GM04504 (cell line): ENCODE results near the gene OTOF.

Experiments
- DNase-seq: peaks from one replicate; pipeline ENCODE4 v3.0.0-alpha.2; 2012; ENCODE audit warnings: low read depth

The OTOF gene

DNA sequence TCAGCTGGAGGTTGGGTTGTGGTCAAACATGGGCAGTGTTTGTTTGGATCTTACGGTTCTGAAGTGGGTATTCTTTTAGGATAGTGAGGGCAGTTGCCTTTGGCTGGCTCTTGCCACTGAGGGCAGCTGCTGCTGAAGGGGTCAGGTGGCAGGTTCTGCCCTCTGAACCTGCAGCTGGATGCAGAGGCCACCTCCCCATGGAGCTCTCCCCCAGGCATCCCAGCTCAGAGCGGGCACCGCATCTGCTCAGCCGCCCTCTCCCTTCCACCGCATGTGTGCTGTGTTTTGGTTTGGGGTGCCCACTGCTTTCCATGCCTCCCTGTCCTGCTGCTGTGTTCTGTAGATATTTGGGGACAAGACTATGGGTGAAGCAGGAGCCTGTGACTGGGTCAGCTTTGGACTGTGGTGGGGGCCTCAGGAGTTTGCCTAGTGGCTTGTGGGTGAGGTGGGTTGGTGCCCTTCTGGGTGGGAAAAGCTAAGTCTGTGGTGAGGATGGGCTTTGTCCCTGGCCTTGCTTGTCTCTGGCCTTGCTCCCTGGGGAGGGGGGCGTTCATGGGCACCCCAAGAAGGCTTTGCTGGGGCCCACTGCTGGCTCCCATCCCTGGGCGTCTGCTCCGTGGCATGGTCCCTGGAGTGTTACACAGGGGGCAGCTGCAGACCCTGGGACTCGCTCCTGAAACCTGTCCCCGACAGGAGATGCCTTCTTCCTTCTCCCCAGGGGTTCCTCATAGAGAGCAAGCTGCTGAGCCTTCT is 28.5 kb downstream of the OTOF start:
- no peak for DNase-seq

DNA sequence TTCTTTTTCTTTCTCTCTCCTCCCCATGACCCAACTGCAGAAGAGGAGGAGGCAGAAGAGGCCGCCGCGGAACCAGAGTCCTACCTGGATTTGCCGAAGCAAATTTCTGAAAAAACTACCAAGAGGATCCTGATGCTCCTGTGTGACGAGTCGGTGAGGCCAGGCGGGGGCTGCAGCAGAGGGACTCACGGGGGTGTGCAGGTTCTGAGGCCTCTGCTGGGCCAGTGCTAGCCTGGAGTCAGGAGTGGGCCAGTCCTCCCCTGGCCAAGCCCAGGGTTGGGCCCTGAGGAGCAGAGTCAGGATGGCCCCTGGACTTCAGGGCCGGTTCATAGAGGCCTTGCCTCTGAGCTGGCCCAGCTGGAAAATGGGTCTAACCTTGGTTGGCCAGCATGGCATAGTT is 29.3 kb downstream of the OTOF start:
- DNase-seq: no peak

- no peak for DNase-seq
These were observed 33.7 kb downstream of the OTOF start for GRCh38 chr2:26444236-26444635.

DNA sequence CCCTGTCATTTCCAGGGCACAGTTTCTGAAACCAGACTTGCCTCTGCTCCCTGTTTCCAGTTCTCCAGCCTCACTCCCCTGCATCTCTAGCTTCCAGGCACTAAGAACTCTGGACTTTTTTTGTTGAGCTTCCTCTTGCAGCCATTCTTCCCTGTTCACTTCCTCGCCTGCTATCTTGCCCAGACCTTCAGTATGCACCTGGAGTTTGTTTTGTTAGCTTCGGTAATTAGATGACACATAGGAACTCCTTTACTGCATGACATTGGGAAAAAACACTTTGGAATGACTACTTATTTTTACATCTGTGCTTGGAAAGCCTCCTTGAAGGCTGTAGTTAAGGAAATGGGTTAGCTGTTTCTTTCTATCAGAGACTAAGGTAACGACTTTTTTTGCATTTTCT is 35.2 kb downstream of the OTOF start:
- no peak for DNase-seq

- DNase-seq: no peak
These were observed 35.6 kb downstream of the OTOF start for GRCh38 chr2:26442301-26442700.

DNA sequence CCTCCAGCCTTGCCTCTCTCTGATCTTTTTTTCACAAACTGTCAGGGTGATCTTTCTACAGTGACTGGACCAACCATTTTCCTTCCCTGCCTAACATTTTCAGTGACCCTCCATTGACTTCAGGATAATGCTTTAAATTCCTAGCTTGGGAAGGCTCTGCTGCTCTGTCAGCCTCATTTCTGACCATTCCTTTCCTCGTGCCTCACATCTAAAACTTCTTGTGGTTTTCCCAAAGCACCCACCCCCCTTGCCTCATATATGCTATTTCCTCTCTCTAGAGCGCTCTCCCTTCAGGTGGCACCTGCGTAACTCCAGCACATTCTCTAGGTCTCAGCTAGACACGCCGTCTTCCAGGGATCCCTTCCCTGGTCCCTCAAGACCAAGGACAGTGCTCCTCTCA is 39.0 kb downstream of the OTOF start:
- DNase-seq: no peak

DNA sequence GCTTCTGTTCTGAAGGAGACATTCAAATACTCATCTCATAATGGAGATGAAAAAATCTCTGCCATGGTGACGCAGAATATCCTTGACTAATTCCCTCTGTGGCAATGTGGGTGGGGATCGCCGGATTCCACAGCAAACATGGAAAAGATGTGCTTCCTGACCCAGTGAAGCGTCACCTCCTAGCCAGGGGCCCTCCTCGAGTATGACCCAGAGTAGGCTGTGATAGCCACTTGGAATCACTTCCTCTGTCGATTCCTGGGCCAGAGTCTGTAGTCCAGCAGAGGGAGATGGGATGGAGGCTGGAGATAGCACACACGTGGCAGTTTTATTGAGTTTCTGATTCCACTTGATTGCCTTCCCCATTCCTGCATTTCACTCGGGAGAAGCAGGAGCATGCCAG is 39.4 kb downstream of the OTOF start:
- DNase-seq: peak; percentile 70

GRCh38 chr2:26435106-26435505 is 42.8 kb downstream of the OTOF start:
- DNase-seq: no peak

DNA sequence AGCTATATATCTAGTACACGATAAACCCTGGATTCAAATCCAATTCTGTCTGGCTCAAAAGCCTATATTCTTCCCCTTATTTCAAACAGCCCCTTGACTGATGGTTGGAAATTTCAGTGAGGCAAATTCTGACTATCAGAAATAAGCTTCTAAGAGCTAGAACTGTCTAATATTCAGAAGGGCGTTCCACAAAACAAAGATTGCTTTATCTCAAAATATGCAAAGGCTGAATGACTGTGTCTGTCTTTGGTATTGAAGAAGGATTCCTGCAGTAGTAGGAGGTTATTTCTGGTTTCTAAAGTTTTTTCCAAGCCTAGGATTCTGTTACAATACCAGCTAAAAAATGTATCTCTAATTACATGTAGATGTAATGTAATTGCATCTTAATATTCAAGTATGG is 45.1 kb downstream of the OTOF start:
- DNase-seq: no peak

- DNase-seq: no peak
These were observed 45.6 kb downstream of the OTOF start for GRCh38 chr2:26432363-26432762.

- no peak for DNase-seq
These were observed 47.1 kb downstream of the OTOF start for GRCh38 chr2:26430826-26431225.

GRCh38 chr2:26429779-26430578 is 47.9 kb downstream of the OTOF start:
- DNase-seq: no peak

GRCh38 chr2:26428846-26429245 is 49.1 kb downstream of the OTOF start:
- DNase-seq: no peak

DNA sequence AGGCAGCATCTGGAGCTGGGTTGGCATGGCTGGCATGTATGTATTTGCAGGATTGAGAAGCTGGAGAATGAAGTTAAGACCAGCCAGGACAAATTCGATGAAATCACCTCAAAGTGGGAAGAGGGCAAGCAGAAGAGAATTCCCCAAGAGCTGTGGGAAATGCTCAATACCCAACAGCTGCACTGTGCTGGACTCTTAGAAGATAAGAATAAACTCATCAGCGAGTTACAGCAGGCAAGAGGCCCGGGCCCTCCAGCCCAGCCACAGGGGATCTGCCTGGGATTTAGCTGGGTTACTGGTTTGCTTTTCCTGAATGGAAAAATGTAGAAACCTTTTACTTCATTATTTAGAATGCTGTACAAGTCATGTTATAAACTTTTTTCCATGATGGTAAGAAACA is 53.7 kb downstream of the OTOF start:
- DNase-seq: no peak

DNA sequence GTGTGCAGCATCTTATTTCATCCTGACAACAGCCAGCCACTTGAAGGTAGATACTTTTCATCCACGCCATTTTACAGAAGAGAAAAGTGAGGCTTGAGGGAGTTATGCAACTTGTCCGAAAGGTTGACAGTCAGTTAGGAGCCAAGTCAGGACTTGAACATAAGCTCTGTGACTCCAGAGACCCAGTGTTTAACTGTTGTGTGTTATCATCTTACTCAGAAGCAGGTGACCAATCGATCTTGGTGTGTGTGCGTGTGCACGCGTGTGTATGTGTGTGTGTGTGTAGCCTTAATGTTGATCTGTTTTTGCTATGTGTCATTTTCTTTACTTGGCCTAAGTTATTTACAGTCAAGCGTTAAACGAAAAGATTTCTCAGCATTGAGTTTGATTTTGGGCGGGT is 54.2 kb downstream of the OTOF start:
- no peak for DNase-seq

GRCh38 chr2:26422947-26423629 is 54.8 kb downstream of the OTOF start:
- DNase-seq: no peak

GRCh38 chr2:26421961-26422360 is 56.0 kb downstream of the OTOF start:
- DNase-seq: no peak

- DNase-seq: no peak
These were observed 63.6 kb downstream of the OTOF start for GRCh38 chr2:26414311-26414710.

- no peak for DNase-seq
These were observed 65.7 kb downstream of the OTOF start for GRCh38 chr2:26412091-26412673.

DNA sequence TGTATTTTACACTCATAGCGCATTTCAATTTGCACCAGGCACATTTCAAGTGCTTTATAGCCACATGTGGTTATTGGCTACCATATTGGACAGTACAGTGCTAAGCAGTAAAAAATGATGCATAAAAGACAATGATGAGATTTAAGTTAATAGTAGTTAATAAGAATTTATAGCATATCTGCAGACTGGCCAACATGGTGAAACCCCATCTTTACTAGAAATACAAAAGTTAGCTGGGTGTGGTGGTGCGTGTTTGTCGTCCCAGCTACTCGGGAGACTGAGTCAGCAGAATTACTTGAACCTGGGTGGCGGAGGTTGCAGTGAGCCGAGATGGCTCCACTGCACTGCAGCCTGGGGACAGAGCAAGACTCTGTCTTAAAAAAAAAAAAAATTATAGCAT is 66.5 kb downstream of the OTOF start:
- no peak for DNase-seq

DNA sequence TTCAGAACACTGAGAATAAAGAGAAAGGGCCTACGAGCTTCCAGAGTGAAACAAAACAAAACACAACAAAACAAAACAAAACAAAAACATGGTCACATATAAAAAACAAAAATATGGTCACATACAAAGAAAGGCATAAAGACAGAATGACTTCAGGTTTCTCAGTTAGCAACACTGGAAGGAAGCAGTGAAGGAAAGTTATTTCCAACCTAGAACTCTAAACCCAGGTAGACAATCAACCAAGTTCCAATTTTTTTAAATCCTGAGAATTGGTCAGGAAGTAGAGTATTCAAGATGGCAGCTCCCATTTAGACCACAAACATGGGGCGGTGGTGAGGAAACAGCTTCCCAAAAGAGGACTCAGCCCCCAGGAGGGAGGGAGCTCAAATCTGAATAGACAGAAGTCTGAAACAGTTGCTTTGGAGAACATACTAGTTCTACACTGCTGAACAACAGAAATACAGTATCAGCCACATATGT is 67.1 kb downstream of the OTOF start:
- DNase-seq: no peak

DNA sequence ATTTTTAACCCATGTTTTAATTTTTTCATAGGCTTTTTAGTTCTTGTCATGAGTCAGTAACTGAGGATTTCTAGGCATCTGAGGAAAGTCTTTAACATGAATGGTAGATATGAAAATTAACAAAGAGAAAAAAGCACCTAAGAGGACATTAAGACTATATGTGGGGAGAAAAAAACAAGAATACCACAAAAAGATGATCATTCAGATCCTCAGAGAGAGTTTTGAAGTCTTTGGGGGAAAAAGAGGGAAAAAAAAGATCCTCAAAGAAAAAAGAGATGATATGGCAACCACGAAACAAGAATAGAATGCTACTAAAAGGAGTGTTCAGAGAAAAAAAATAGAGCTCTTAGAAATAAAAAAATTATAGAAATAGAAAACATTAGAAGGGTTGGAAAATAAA is 68.1 kb downstream of the OTOF start:
- DNase-seq: no peak

DNA sequence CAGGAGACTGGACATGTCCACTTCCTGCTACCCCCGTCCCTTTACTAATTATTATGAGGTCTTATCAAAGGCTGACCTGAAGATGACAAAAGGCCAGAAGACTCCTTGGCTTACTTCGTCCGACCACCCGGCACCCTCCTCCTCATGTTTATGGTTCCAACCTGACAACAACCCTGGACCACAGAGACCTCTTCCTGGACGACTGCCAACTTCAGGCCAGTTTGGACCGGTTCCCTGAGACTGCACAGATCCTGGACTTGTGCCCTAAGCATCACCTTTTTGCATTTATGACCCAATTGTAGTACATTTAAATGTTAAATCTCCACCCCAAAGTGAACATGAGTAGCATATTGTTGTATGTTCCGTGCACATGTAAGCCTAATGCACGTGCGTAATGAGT is 70.4 kb downstream of the OTOF start:
- DNase-seq: no peak
